Spinal cord (tissue), 10 donors: ENCODE data around the gene NDUFA6. TPM values are rescaled to one million over a fixed set of nuclear protein-coding genes. Genes with fewer than 3 reads are reported as not detected.
A peak's percentile ranks its signal among the peaks of the same experiment; 100 is the strongest.
"Not testable (repeated sequence)": the region's sequence is repeated elsewhere in the genome, so short reads cannot be mapped to it uniquely, and the experiment has no call there.

Experiments used
- DNase-seq, 6 donors: peaks; one replicate each; pipeline versions ENCODE4 v3.0.0 to v3.0.0-alpha.2; 2013 to 2015; ENCODE audit warnings: low spot score in 6 of 6, low read depth in 4 of 6
- H3K27ac ChIP-seq: one replicate; pipeline ENCODE4 v1.5.1; 2013; ENCODE audit warnings: low read depth, low read length, control low read depth
- H3K27me3 ChIP-seq: one replicate; pipeline ENCODE4 v1.6.1; 2013; ENCODE audit warnings: low read length; ENCODE audit not compliant: control insufficient read depth, insufficient read depth
- H3K36me3 ChIP-seq: one replicate; pipeline ENCODE4 v1.6.1; 2013; ENCODE audit warnings: low read length; ENCODE audit not compliant: control insufficient read depth, insufficient read depth
- H3K4me1 ChIP-seq: one replicate; pipeline ENCODE4 v1.6.1; 2013; ENCODE audit warnings: low read length; ENCODE audit not compliant: control insufficient read depth, insufficient read depth
- H3K4me3 ChIP-seq: one replicate; pipeline ENCODE4 v1.5.1; 2013; ENCODE audit warnings: low read depth, low read length, control low read depth
- H3K9me3 ChIP-seq: one replicate; pipeline ENCODE4 v1.6.1; 2013; ENCODE audit warnings: low read length; ENCODE audit not compliant: control insufficient read depth, insufficient read depth
- WGBS: methylation state at CpG from one replicate; pipeline ENCODE4 v1.1.5; 2013; ENCODE audit warnings: missing lambda C conversion rate; ENCODE audit not compliant: insufficient coverage; 5-methylcytosine and 5-hydroxymethylcytosine counted together
- long read RNA-seq, 4 donors: transcript quantifications; one replicate each; lab custom pipeline, GENCODE V29; 2026
- polyA plus RNA-seq, 2 donors: library from polyadenylated mRNA; unstranded; fragments of 120-200 nt; gene quantifications; one replicate each; pipeline ENCODE4 v1.2.1, GENCODE V29; 2013; ENCODE audit not compliant: insufficient read length in 2 of 2
- total RNA-seq, 2 donors: library from RNA; depleted of rRNA in 1 of 2; stranded (reverse); fragments of 120-200 nt in 1 of 2; fragments of >200 nt in 1 of 2; gene quantifications; one replicate each; pipeline versions ENCODE4 v1.2.3 to v1.2.4, GENCODE V29; 2013 to 2014
- donor health status: healthy.

The NDUFA6 gene
- total RNA-seq: 100 to 1,000 TPM in 1 of 2 donors, 10 to 100 TPM in 1; 62.3 to 125 TPM
- 100 to 1,000 TPM in 1 of 2 donors, 10 to 100 TPM in 1; 96.1 to 125 TPM for polyA plus RNA-seq
- long read RNA-seq, donor 1, transcript NDUFA6-201 (2 exons, 475 nt): minor isoform, 11 of 212 reads
- long read RNA-seq, donor 1, transcript NDUFA6-202 (3 exons, 1,256 nt): major isoform, 201 of 212 reads
- long read RNA-seq, donor 1, partial matches to known transcripts: 0 of 212 reads
- long read RNA-seq, donor 1, other reads (novel, unspliced or antisense): 0 of 212 reads
- long read RNA-seq, donor 2, transcript NDUFA6-202 (3 exons, 1,256 nt): major isoform, 58 of 61 reads
- long read RNA-seq, donor 2, partial matches to known transcripts: 0 of 61 reads
- long read RNA-seq, donor 2, other reads (novel, unspliced or antisense): 0 of 61 reads
- long read RNA-seq, donor 3, transcript NDUFA6-202 (3 exons, 1,256 nt): major isoform, 75 of 75 reads
- long read RNA-seq, donor 3, partial matches to known transcripts: 0 of 75 reads
- long read RNA-seq, donor 3, other reads (novel, unspliced or antisense): 0 of 75 reads
- long read RNA-seq, donor 4, transcript NDUFA6-201 (2 exons, 475 nt): minor isoform, 17 of 266 reads
- long read RNA-seq, donor 4, transcript NDUFA6-202 (3 exons, 1,256 nt): major isoform, 237 of 266 reads
- long read RNA-seq, donor 4, partial matches to known transcripts: 6 of 266 reads
- long read RNA-seq, donor 4, other reads (novel, unspliced or antisense): 6 of 266 reads

DNA sequence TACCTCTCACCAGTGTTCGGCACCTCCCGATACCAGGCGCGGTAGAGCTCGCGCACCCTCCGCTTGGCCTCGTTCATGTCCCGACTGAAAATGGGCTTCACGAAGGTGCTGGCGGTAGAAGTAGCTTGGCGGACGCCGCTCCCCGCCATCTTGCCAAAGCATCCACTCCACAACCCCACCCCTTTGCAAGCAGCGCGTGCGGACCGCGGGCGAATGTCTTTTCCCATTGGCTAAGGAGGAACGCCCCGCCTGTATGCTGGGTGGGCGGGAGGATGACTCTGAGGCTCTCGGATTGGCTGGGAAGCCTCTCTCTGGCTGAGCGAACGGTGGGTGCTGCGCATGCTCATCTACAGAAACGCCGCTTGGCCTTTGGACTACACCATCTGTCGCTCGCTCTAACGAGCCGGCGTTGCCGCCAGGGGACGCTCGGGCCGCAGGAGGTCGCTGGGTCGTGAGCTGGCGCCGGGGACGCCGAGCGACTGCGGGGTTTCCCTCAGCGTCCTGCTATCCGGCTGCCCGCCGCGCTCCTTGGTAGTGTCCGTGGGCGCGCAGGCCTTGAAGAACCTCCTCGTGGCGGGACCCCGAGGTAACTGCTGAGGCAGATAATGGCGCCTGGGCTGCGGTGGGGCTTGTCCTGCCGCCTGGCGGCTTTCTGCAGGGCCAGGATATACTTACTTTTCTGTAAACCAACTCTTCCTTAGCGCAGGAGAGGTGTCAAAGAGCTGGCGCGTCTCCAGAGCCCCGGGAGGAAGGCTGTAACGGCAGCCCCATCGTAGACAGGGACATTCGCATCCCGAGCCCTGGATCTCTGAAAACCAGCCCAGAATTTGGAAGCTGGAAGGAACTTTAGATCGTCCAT is at the start of gene NDUFA6:
Gene NDUFA6, minus strand, starts transcription at position 177 of the 859 bp plus-strand sequence. Its CDS starts 28 bp downstream, at position 149.
- WGBS: 0% methylated on average over 71 of the region's 71 CpGs
- H3K4me1 ChIP-seq: peaks cover 19% of the 10 kb centered on the region

GRCh38 chr22:42140153-42140552 is 49.6 kb upstream of the NDUFA6 start:
- 81% methylated on average over 7 of the region's 17 CpGs for WGBS
- not testable (repeated sequence) for DNase-seq, H3K27ac ChIP-seq, H3K4me3 ChIP-seq, H3K9me3 ChIP-seq, H3K27me3 ChIP-seq, H3K4me1 ChIP-seq
- H3K36me3 ChIP-seq: peaks cover 48% of the 10 kb centered on the region

More for the DNA sequence above, at the start of gene NDUFA6:
- peaks cover 15% of the 10 kb centered on the region for H3K36me3 ChIP-seq
- H3K4me3 ChIP-seq: peak within 1 kb of the TSS; percentile 98
- H3K27ac ChIP-seq: peak within 1 kb of the TSS; percentile 99
- H3K27me3 ChIP-seq: no peaks in the 10 kb centered on the region
- peak; percentile 89 to 100 (median 98) for DNase-seq
- peaks cover 2% of the 10 kb centered on the region for H3K9me3 ChIP-seq

- DNase-seq, H3K9me3 ChIP-seq, H3K4me3 ChIP-seq, H3K27me3 ChIP-seq, H3K4me1 ChIP-seq, H3K27ac ChIP-seq: not testable (repeated sequence)
- H3K36me3 ChIP-seq: peaks cover 44% of the 10 kb centered on the region
- WGBS: 91% methylated on average over 6 of the region's 7 CpGs
These were observed 48.9 kb upstream of the NDUFA6 start for GRCh38 chr22:42139508-42139907.

GRCh38 chr22:42138972-42139371 is 48.4 kb upstream of the NDUFA6 start:
- H3K4me3 ChIP-seq: no peak overlapping the region
- H3K4me1 ChIP-seq: peaks cover 4% of the 10 kb centered on the region
- no peaks in the 10 kb centered on the region for H3K9me3 ChIP-seq
- H3K36me3 ChIP-seq: peaks cover 39% of the 10 kb centered on the region
- H3K27me3 ChIP-seq: no peaks in the 10 kb centered on the region
- WGBS: 96% methylated on average over 2 of the region's 2 CpGs
- DNase-seq: no peak
- no peak overlapping the region for H3K27ac ChIP-seq

- no peak for DNase-seq
- 92% methylated on average over 31 of the region's 31 CpGs for WGBS
- Histone ChIP-seq H3K4me3 (no peak overlapping the region), H3K27me3 (no peaks in the 10 kb centered on the region), H3K4me1 (peaks cover 4% of the 10 kb centered on the region), H3K27ac (no peak overlapping the region), H3K9me3 (no peaks in the 10 kb centered on the region), H3K36me3 (peaks cover 39% of the 10 kb centered on the region)
These were observed 47.7 kb upstream of the NDUFA6 start for GRCh38 chr22:42138122-42138770.

GRCh38 chr22:42135688-42136087 is 45.1 kb upstream of the NDUFA6 start:
- not testable (repeated sequence) for DNase-seq, H3K9me3 ChIP-seq, H3K4me3 ChIP-seq, H3K4me1 ChIP-seq, H3K27me3 ChIP-seq, H3K27ac ChIP-seq
- WGBS: no CpG with 5 or more reads among the region's 4 CpGs
- peaks cover 13% of the 10 kb centered on the region for H3K36me3 ChIP-seq

DNA sequence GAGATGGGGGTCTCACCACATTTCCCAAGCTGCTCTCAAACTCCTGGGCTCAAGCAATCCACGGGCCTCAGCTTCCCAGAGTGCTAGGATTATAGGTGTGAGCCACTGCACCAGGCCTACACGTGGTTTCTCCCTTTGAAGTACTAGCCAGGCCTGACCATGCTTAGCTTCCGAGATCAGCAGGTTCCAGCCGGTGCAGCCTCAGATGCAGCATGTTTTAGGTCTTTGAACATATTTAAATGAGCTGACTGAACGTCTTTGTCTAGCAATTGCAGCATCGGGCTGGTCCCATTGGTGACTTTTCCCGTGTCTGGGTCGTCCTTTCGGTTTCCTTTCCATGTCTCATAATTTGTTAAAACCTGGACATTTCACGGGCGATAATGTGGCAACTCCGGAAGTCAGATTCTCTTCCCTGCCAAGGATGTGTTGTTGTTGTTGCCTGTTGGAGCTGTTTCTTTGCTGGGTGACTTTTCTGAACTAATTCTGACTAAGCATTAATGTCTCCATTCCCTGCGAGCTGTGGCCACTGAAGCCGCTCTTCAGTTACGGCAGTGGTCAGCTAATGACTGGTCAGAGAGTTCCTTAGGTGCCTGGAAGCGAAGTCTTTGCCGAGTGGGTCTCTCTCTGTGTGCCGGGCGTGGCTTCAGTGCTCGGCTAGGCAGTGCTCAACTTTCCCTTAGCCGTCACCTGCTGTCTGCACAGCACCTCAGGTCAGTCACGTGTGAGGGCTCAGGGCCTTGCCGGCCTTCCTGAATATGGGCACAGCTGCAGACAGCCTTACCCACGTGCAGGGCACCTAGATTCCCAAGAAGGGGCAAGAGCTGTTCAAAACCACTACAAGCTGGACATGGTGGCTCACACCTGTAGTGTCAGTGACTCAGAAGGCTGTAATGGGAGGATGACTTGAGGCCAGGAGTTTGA is 43.8 kb upstream of the NDUFA6 start:
- H3K4me1 ChIP-seq: peaks cover 4% of the 10 kb centered on the region
- H3K9me3 ChIP-seq: no peaks in the 10 kb centered on the region
- WGBS: 72% methylated on average over 23 of the region's 24 CpGs
- H3K27me3 ChIP-seq: no peaks in the 10 kb centered on the region
- H3K27ac ChIP-seq: no peak overlapping the region
- H3K36me3 ChIP-seq: peaks cover 8% of the 10 kb centered on the region
- H3K4me3 ChIP-seq: no peak overlapping the region
- DNase-seq: no peak

GRCh38 chr22:42132457-42132856 is 41.9 kb upstream of the NDUFA6 start:
- Histone ChIP-seq H3K27me3 (no peaks in the 10 kb centered on the region), H3K9me3 (no peaks in the 10 kb centered on the region), H3K4me1 (peaks cover 4% of the 10 kb centered on the region), H3K36me3 (peaks cover 13% of the 10 kb centered on the region), H3K27ac (no peak overlapping the region), H3K4me3 (no peak overlapping the region)
- WGBS: 91% methylated on average over 13 of the region's 13 CpGs
- DNase-seq: no peak
